ENCODE data around the gene DDX49.

- TF ChIP-seq POLR2A (IDR thresholded peaks at IDR 0.05; ENCODE audit: low read length) (no peak), GATA1 (IDR thresholded peaks at IDR 0.05; ENCODE audit: low read depth, low read length) (no peak)
Observed at GRCh38 chr19:18870531-18871172, 48.9 kb upstream of the DDX49 start.

Data from erythroblast (primary cell).